RWPE2 (cell line): ENCODE results near the gene CRISPLD2.
A peak's percentile ranks its signal among the peaks of the same experiment; 100 is the strongest.

Source experiments
- ATAC-seq: fragments of 200-7000 bp; cut with Tn5 transposase; 3 replicates; pipeline ENCODE4 v1.9.1; 2021; ENCODE audit warnings: low read depth
- DNase-seq: peaks from one replicate; pipeline ENCODE4 v3.0.0-alpha.2; 2020; ENCODE audit warnings: low spot score
- H3K27ac ChIP-seq: fragments of 450-650 bp; 2 replicates; pipeline ENCODE4 v1.5.1; 2017; ENCODE audit warnings: mild to moderate bottlenecking; ENCODE audit not compliant: poor library complexity, severe bottlenecking
- H3K27me3 ChIP-seq: fragments of 250-450 bp; sonication (Bioruptor Pico); 2 replicates; pipeline ENCODE4 v1.5.1; 2021; ENCODE audit warnings: mild to moderate bottlenecking, moderate library complexity; ENCODE audit not compliant: insufficient read depth, poor library complexity, severe bottlenecking
- H3K36me3 ChIP-seq: fragments of 250-450 bp; sonication (Bioruptor Pico); 2 replicates; pipeline ENCODE4 v1.5.1; 2020; ENCODE audit warnings: low read depth, mild to moderate bottlenecking, moderate library complexity
- H3K4me1 ChIP-seq: fragments of 250-450 bp; sonication (Bioruptor Pico); 2 replicates; pipeline ENCODE4 v1.5.1; 2021; ENCODE audit warnings: mild to moderate bottlenecking, moderate library complexity; ENCODE audit not compliant: insufficient read depth, poor library complexity, severe bottlenecking
- H3K4me3 ChIP-seq: fragments of 250-450 bp; sonication (Bioruptor Pico); 2 replicates; pipeline ENCODE4 v1.5.1; 2021; ENCODE audit warnings: mild to moderate bottlenecking, moderate library complexity; ENCODE audit not compliant: severe bottlenecking
- H3K9me3 ChIP-seq: fragments of 250-450 bp; sonication (Bioruptor Pico); 2 replicates; pipeline ENCODE4 v1.5.1; 2021; ENCODE audit warnings: mild to moderate bottlenecking, moderate library complexity; ENCODE audit not compliant: severe bottlenecking
- TF ChIP-seq, protein P1 (sequence below): fragments of 450-650 bp; IDR thresholded peaks from one replicate; pipeline ENCODE4 v1.5.1; 2017; ENCODE audit warnings: mild to moderate bottlenecking, moderate library complexity; ENCODE audit not compliant: poor library complexity, severe bottlenecking

Gene CRISPLD2

DNA sequence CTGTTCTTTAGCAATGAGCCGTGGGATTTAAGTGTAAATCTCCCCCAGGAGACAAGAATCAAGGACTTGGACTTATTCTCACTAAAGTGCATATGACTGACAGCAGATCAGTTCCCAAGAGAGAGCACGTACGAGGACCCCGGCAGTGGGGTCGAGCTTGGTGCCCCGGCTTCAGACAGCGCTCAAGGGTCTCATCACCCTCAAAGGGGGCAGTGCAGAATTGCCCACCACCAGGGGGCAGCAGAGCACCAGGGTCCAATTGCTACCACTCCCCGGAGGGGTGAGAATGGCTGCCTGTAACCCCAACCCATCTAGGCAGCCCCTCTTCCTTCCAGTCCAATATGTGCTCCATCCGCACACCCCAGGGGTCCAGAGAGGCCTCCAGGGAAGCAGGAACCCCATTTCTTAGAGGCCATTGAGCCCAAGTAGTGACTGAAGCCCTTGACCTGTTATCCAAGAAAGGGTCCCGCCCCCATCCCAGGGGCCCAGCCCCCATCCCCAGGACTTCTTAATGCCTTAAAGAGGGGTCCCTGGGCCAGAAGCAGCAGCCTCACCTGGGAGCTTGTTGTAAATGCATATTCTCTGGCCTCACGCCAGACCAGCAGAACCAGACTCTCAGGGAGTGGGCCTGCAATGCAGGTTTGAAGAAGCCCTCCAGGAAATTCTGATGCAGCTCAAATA, 105.4 kb downstream of the CRISPLD2 start:
- H3K27me3 ChIP-seq, result no peaks in the 10 kb centered on the region
- H3K9me3 ChIP-seq, result no peaks in the 10 kb centered on the region
- TF ChIP-seq, protein P1, sequence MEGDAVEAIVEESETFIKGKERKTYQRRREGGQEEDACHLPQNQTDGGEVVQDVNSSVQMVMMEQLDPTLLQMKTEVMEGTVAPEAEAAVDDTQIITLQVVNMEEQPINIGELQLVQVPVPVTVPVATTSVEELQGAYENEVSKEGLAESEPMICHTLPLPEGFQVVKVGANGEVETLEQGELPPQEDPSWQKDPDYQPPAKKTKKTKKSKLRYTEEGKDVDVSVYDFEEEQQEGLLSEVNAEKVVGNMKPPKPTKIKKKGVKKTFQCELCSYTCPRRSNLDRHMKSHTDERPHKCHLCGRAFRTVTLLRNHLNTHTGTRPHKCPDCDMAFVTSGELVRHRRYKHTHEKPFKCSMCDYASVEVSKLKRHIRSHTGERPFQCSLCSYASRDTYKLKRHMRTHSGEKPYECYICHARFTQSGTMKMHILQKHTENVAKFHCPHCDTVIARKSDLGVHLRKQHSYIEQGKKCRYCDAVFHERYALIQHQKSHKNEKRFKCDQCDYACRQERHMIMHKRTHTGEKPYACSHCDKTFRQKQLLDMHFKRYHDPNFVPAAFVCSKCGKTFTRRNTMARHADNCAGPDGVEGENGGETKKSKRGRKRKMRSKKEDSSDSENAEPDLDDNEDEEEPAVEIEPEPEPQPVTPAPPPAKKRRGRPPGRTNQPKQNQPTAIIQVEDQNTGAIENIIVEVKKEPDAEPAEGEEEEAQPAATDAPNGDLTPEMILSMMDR, result peak; percentile 88
- H3K27ac ChIP-seq, result no peak overlapping the region
- ATAC-seq (peak; percentile 50; the same call in 2 of the 3 replicates), DNase-seq (no peak)
- peaks cover 3% of the 10 kb centered on the region for H3K4me1 ChIP-seq
- H3K36me3 ChIP-seq, result no peaks in the 10 kb centered on the region
- no peak overlapping the region for H3K4me3 ChIP-seq

DNA sequence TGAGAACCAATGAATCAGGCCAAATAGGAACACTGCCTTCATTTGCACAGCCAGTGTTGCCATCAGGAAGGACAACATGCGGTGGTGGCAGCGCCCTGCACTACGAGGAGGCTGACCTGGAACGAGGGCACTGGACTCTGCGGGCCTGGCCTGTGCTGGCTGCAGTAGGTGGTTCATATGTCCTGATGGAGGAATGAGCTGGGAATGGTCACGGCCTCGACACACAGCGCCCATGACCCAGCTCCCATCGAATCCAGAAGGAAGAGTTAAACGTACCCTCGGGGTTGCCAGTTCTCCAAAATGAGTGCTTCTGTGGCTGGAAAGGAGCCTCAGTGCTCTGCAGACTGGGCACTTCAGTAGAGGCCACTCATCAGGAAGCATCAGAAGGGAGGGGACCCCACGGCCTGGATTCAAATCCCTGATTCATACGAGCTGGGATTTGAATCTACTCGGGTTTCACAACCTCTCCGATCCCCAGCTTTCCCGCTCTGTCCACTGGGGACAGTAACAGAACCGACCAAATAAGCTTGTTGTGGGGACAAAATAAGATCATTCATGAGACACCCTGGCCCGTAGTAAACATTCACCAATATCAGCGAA, 106.1 kb downstream of the CRISPLD2 start:
- TF ChIP-seq, protein P1, result no peak
- Histone ChIP-seq H3K27ac (no peak overlapping the region), H3K36me3 (no peaks in the 10 kb centered on the region), H3K27me3 (no peaks in the 10 kb centered on the region), H3K4me3 (no peak overlapping the region), H3K9me3 (no peaks in the 10 kb centered on the region), H3K4me1 (peaks cover 3% of the 10 kb centered on the region)
- DNase-seq, result no peak
- ATAC-seq, result no peak

DNA sequence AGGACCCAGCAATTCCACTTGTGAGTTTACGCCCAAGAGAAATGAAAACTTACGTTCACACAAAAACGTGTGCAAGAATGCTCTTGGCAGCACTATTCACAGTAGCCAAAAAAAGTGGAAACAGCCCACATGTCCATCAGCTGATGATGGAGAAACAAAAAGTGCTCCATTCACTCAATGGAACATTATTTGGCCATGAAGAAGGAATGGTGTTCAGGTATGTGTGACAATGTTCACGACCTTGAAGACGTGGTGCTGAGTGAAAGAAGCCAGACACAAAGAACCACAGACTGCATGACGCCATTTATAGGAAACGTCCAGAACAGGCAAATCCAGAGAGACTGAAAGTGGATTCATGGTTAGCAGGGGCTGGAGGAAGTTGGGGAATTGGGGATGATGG, 106.7 kb downstream of the CRISPLD2 start:
- ATAC-seq (no peak), DNase-seq (no peak)
- no peaks in the 10 kb centered on the region for H3K27me3 ChIP-seq
- H3K9me3 ChIP-seq, result no peaks in the 10 kb centered on the region
- no peaks in the 10 kb centered on the region for H3K36me3 ChIP-seq
- TF ChIP-seq, protein P1, result no peak
- H3K4me3 ChIP-seq, result no peak overlapping the region
- no peak overlapping the region for H3K27ac ChIP-seq
- H3K4me1 ChIP-seq, result peaks cover 3% of the 10 kb centered on the region

DNA sequence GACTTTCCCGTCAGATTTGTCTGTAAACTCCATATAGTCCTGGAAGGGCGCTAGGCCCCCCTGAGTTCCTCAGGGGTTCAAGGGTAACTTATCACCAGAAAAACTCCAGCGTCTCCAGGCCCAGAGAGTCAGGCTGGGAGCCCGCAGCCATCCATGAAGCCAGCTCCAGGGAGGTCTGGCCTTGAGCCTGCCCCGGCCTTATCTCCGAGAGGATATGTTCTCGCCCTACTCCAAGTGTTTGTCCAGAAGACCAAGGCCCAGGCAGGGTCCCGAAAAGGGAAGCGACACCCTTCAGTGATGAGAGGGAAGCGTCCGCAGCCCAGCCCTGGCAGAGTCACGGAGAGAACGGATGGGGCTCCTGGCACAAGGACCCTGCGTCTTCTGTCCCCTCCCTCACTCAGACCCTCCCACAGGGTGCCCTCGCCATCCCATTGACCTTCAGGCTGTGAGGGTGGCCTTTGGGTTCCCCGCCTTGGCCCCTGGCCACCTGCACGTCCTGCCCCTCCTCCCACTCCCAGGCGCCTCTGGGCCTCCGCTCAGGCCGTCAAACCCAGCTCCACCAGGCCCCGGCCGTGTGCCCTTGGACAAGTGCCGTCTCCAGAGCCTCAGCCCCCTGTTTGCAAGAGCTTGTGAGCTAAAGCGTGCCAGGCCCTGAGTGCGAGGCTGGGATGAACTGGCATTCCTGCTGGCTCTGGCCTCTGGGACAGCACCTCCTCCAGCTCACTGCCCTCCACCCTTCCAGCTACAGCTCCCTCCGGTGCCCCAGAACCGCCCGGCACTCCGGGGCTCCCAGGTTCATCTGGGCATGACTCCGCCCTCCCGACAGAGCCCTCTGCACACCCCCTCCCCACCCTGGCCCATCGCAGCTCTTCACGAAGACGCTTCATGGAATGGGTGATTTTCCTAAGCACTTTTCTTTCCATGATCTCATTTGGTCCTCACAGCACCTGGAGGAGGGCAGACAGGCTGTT, 108.1 kb downstream of the CRISPLD2 start:
- no peak for DNase-seq
- no peak overlapping the region for H3K27ac ChIP-seq
- H3K9me3 ChIP-seq, result no peaks in the 10 kb centered on the region
- no peaks in the 10 kb centered on the region for H3K27me3 ChIP-seq
- no peaks in the 10 kb centered on the region for H3K36me3 ChIP-seq
- TF ChIP-seq, protein P1, result no peak
- ATAC-seq, result no peak
- H3K4me3 ChIP-seq, result no peak overlapping the region
- H3K4me1 ChIP-seq, result peaks cover 3% of the 10 kb centered on the region
